GM20000 (cell line): ENCODE data around the gene TMEM114.

Experiments
- DNase-seq: peaks from one replicate; pipeline ENCODE4 v3.0.0; 2012; ENCODE audit warnings: low spot score
- TF ChIP-seq, protein P1 (sequence below): IDR thresholded peaks from 2 replicates; pipeline ENCODE4 v1.5.1; 2012; ENCODE audit warnings: mild to moderate bottlenecking, control low read depth; ENCODE audit errors: extremely low read depth, missing control alignments

Gene TMEM114

DNA sequence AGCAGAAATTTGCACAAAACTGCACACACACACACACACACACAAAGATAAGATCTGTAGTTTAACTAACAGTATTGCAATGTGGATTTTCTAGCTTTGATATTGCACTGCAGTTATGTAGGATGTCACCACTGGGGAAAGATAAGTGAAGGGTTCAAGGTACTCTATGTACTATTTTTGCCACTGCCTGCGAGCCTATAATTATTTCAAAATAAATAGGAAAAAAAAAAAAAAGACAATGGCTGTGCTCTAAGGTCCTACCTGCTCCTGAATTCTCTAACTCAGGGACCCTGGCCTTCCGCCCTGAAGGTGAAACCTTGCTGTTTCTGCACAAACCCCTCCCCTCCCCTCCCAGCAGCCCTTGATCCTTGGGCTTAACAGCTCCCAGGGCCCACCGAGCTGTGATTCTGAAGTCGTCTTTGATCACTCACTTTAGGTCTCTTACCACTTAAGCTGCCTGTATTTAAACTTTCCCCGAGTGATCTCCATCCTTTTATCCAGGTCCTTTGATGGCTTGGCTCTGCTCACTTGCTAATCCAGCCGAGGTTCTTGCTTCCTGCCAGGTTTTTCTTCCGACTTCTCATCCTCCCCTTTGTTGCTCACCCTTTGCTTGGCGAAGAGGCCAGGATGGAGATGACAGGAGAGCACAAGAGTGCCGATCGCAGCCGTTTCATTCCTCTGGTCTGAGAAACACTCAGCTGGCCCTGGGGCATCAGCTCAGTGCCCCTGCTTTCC lies 37.7 kb downstream of the TMEM114 start:
- TF ChIP-seq, protein P1, sequence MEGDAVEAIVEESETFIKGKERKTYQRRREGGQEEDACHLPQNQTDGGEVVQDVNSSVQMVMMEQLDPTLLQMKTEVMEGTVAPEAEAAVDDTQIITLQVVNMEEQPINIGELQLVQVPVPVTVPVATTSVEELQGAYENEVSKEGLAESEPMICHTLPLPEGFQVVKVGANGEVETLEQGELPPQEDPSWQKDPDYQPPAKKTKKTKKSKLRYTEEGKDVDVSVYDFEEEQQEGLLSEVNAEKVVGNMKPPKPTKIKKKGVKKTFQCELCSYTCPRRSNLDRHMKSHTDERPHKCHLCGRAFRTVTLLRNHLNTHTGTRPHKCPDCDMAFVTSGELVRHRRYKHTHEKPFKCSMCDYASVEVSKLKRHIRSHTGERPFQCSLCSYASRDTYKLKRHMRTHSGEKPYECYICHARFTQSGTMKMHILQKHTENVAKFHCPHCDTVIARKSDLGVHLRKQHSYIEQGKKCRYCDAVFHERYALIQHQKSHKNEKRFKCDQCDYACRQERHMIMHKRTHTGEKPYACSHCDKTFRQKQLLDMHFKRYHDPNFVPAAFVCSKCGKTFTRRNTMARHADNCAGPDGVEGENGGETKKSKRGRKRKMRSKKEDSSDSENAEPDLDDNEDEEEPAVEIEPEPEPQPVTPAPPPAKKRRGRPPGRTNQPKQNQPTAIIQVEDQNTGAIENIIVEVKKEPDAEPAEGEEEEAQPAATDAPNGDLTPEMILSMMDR: no peak
- no peak for DNase-seq

DNA sequence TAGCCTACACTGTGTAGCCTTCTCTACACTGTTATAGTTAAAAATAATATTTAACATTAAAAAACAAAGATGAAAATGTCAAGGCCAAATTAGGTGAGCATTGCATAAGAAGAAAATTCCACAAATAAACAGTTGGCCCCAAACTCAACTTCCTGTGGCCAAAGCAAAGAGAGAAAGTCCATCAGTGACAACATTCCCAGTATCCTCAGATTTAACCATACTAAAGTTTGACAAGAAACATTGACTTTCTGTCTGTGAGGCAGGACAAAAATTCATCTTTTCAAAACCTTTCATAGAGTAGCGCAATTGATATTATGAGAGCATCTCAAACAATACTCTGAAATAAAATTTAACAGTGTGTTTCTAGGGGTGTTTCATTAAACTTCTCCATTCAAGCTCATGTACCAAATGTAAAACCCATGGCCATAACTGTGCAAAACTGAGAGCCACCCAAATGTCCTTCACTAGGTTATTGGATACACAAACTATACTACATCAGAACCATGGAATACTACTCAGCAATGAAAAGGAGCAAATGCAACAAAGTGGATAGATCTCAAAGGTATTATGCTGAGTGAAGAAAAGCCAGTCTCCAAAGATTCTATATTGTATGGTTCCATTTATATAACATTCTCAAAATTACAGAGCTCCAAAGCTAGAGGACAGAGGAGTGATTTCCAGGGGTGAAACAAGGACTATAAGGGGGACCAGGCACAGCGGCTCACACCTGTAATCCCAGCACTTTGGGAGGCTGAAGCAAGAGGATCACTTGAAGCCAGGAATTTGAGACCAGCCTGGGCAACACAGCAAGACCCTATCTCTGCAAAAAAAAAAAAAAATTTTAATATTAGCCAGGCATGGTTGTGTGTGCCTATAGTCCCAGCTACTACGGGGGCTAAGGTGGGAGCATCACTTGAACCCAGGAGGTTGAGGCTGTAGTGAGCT lies 38.7 kb downstream of the TMEM114 start:
- DNase-seq: no peak
- TF ChIP-seq, protein P1: no peak

DNA sequence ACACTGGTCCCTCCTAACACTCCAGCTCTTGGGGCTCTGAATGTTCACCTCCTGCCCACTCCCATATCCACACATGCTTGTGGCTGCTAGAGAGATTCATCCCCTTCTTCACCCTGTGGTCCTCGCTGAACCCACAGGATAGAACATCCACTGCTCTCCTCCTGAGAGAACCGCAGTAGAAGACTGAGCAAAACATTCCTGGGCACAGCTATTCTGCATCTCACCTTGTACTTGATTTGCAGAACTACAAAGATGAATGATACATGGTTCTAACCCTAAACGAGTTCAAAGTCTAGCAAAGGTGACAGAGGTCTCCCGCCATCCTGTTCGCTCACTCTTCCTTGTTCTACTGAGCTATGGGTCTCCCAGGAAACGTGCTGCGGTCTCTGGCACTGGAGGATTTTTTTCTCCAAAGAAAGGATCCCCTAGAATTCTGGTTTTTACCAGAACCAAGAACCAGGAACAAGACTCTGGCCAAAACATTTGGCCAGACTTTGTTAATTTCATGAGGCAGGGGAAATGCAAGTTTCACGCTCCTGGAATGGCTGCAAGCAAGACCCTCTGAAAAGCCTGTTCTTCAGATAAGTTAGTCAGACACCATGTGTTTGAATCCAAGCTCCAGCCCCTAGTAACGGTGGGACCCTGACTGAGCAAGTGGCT lies 39.5 kb downstream of the TMEM114 start:
- TF ChIP-seq, protein P1: no peak

DNA sequence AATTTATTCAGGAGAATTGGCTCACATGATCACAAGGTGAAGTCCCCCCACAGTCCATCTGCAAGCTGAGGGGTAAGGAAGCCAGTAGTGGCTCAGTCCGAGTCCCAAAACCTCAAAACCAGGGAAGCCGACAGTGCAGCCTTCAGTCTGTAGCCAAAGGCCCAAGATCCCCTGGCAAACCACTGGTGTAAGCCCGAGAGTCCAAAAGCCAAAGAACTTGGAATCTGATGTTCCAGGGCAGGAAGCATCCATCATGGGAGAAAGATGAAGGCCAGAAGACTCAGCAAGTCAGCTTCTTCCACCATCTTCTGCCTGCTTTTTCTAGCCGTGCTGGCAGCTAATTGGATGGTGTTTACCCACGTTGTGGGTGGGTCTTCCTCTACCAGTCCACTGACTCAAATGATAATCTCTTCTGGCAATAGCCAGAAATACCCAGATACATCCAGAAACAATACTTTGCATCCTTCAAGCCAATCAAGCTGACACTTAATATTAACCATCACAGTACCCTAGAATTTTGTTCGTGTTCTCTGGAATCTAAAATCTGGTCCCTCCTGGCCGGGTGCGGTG lies 40.4 kb downstream of the TMEM114 start:
- no peak for DNase-seq
- TF ChIP-seq, protein P1: no peak

More for the DNA sequence above, 39.5 kb downstream of the TMEM114 start:
- no peak for DNase-seq

DNA sequence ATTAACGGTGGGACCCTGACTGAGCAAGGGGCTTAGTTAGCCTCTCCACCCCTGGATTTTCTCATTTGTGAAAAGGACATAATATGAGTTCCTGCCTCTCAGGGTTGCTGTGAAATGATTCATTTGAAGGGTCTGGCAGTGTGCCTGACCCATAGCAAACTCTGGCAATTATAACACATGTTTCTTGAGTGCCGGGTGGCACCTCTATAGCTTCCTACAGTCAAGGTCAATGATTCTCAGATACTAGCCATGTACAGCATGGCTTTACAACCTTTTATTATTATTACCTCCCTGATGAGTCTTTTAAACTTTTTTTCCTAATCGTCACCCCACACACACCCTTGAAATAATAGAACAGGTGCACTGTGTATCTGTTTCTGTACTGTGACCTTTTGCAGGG lies 42.1 kb downstream of the TMEM114 start:
- no peak for DNase-seq
- TF ChIP-seq, protein P1: no peak

DNA sequence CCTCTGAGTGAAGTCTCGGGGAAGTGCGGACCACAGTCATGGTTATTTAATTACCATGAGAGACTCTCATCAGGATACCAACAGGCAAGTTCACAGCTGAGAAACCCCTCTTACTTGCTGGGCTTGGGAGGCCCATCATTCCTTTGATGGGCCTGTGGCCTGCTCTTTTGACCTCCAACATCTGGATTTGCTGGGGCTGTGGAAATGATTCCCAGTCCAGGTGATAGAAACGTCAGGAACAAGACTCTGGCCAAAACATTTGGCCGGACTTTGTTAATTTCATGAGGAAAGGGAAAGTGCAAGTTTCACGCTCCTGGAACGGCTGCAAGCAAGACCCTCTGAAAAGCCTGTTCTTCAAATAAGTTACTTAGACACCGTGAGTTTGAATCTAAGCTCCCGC lies 42.5 kb downstream of the TMEM114 start:
- DNase-seq: no peak
- TF ChIP-seq, protein P1: no peak
